GM12874 (cell line): ENCODE data around the gene LDHAL6B.

Experiments
- CTCF ChIP-seq: IDR thresholded peaks from 2 replicates; pipeline ENCODE4 v1.5.1; 2011; ENCODE audit warnings: low read depth, mild to moderate bottlenecking, control low read depth, low read length, moderate library complexity; ENCODE audit not compliant: insufficient read depth

LDHAL6B gene

DNA sequence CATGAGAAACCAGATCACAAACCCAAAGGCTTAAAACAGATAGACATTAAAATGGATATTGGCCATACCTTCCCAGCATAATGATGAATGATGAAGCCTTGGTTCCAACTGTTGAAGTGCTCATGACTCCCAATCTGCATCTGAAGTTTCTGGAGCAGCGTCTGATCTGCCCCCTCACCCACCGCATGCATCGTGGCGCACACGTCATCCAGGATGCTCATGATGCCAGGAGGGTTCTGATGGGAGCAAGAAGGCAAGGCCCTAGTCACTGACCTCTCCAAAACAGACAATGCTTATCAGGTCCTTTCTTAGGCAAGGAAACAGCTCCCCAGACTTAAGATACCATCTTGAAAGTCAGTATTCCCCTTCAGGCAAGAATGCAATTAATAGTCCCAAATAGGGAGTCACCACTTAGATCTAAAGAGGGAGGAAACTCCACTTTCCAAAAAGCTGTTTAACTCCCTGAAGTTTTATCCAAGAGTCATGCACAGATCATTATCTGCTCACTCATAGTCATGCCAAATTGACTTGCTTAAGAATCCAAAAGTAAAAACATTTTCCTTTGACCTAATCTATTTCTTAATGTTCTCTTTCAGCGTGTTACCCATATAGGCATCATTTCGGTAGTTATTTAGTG is 2.1 kb downstream of the LDHAL6B start:
- no peak for TF ChIP-seq CTCF

GRCh38 chr15:59210186-59210585 is 3.5 kb downstream of the LDHAL6B start:
- TF ChIP-seq CTCF, result no peak

DNA sequence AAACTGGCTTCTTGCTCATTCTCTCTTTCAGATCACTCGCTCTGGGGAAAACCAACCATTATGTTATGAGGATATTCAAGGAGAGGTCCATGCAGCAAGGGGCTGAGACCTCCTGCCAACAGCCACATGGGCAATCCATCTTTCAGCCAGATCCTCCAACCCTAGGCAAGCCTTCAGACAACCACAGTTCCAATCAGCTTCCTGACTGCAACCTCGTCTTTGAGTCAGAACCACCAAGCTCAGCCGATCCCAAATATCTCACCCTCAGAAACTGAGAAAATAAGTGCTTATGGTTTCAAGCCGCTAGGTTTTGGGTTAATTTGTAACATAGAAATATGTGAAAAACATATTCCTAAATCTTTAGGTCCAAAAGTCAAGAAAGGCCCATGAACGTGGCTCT is 10.3 kb downstream of the LDHAL6B start:
- no peak for TF ChIP-seq CTCF

GRCh38 chr15:59217876-59218498 is 11.3 kb downstream of the LDHAL6B start:
- no peak for TF ChIP-seq CTCF

DNA sequence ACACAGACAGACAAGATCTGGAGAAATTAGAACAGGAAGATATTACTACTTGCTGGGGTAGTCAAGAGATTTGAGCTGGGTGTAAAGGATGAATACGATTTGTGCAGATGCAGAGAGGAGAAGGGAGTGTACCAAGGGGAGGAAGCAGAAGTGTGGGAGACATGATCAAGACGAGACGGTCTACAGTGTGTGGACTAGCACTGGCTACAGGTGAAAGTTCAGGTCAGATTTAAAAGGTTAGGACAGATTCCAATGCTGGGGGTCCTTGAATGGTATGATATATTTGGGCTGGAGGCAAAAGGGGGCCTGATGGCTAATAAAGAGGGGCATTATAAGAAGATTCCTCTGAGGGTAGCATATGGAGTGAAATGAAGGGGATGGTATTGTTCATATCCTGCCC is 12.1 kb downstream of the LDHAL6B start:
- no peak for TF ChIP-seq CTCF

DNA sequence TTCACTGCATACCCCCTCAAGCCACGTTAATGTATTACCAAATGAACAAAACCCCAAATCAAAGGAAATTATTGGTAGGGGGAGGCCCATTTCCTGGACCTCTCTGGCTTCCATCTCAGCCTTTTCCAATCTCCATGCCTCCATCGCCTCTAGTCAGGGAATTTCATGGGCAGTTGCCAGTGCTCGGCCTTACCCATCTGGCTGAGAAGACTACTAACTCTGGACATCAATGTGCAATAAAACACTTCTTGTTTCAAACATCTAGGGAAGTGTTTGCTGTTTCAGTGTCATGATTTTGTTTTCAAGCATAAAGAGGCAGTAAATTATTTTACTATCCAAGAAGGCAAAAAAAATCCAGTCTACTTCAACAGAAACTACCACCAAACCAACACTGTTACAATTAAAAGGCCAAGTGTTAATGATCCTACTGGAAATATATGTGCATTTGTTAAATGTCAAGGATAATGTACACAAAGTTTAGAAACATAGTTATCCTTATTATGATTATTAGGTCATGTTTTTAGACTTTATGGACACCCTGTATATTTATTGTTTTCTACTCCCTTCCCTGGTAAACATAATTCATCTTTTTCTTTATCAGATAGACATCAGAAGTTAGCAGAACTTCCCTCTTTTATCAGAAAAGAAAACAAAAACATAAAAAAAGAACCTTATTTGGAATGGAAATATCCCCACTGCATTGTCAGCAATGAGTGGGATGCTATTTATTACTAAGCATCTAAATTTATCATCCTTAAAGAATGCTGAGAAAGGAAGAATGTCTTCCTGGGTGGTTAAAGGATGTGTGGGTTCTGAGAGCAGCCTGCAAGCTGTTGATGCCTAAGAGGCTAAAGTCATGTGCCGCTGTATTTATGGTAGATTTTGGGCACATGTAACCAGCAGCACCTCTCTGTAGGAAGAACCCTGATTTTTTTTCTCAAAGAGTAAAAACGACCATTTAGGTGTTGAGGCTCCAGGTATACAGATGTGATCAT is 15.2 kb downstream of the LDHAL6B start:
- no peak for TF ChIP-seq CTCF

DNA sequence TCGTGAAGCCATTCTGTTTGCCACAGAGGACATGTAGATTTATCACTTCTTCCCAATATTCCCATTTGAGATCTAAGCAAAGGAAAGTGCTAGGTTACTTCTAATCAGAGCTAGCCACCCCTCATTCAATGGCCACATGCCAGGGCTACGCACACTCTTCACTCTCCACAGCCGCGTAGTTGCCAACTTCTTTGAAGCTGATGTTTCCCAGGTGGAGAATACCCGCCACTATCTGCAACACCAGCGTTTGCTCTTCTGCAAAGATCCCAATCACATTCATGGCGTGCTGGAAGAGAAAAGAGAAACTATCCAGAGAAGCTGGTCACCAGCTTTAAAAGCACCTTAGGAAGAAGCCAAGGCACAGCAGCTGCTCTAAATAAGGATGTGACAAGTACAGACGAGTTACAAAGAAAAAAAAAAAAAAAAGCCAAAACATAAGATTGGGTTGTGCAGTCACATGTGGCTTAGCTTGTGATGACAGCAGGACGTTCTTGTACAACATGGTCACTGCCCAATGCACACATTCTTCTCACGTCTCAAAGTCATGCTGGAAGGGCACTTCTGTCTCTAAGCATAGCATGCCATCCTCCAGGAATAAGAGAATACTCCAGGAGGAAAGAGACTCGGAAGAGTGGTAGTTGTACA is 16.4 kb downstream of the LDHAL6B start:
- no peak for TF ChIP-seq CTCF
